ENCODE data around the gene ITGB5.

Gene ITGB5

GRCh38 chr3:124846189-124846588, 41.0 kb downstream of the ITGB5 start:
- no peak for DNase-seq
- TF ChIP-seq GATA1 (IDR thresholded peaks at IDR 0.05; ENCODE audit: low read depth, low read length): no peak
- TF ChIP-seq POLR2A (IDR thresholded peaks at IDR 0.05; ENCODE audit: low read length): no peak

- DNase-seq: no peak
- TF ChIP-seq POLR2A (IDR thresholded peaks at IDR 0.05; ENCODE audit: low read length): no peak
- TF ChIP-seq GATA1 (IDR thresholded peaks at IDR 0.05; ENCODE audit: low read depth, low read length): no peak
Observed at GRCh38 chr3:124845406-124845805, 41.8 kb downstream of the ITGB5 start.

DNA sequence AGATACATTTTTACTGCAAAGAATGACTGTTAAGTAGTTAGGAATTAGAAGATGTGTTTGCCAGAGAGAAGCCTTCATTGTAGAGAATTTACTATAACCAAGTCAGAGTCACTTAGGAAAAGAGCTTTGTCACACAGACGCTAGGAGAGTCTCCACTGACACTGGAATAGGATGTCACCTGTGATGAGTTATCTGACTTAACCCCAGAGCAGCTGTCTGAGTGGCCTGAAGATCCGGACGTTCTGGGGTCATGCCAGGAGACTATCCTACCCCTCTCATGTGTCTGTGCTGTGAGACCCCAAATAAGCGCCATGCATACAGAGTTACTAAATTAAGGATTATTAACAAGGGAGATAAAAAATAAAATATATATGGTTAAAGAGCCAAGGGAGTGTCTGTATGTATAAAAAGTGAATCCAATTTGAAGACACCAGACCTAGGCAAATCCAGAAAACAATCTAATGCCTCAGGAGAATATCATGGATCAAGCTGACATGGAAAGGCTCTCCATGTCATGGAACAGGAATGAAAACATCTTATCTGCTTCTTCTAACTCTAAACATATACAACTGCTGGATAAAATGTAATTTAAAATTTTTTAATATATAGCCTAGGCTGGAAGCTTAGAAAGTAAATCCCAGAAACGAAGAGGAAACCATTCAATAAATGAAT, 43.5 kb downstream of the ITGB5 start:
- TF ChIP-seq GATA1 (IDR thresholded peaks at IDR 0.05; ENCODE audit: low read depth, low read length): no peak
- TF ChIP-seq POLR2A (IDR thresholded peaks at IDR 0.05; ENCODE audit: low read length): no peak

DNA sequence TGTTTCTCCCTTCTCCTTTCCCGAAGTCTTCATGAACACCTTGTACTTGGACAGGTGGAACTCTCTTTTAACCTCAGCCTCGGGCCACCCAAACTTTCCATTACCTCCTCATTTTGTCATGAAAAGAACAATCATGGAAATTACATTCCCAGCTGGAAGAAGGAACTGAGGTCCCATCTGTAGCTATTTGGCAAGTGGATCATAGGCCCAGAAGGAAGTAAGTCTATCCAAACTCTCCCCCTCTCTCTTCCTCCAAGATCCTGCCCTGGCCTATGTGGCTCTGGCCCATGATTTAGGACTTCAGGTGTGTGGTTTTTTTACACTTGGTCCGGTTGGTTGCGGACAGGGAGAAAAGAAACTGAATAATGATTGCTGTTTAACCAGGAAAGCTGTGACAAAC, 44.1 kb downstream of the ITGB5 start:
- DNase-seq: no peak
- TF ChIP-seq GATA1 (IDR thresholded peaks at IDR 0.05; ENCODE audit: low read depth, low read length): no peak
- no peak for TF ChIP-seq POLR2A (IDR thresholded peaks at IDR 0.05; ENCODE audit: low read length)

More for the DNA sequence above, 43.5 kb downstream of the ITGB5 start:
- DNase-seq: no peak

DNA sequence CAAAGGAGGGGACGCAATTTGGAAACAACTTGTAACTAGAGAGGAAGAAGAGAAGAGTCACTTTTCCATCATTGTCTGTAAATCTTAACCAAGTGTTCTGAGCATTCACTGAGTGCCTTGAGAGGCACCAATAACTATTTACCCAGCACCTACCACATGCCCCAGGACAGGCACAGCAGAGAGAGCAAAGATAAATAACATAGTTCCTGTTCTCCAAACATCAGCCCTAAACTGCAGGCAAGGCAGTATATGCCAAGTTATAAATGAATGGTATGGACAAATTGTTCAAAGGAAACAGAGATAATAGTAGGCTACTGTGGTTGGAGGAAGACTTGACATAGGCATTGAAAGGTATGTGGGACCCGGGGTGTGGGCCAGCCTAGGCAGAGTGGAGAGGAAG, 45.6 kb downstream of the ITGB5 start:
- TF ChIP-seq POLR2A (IDR thresholded peaks at IDR 0.05; ENCODE audit: low read length) (no peak), GATA1 (IDR thresholded peaks at IDR 0.05; ENCODE audit: low read depth, low read length) (no peak)
- no peak for DNase-seq

DNA sequence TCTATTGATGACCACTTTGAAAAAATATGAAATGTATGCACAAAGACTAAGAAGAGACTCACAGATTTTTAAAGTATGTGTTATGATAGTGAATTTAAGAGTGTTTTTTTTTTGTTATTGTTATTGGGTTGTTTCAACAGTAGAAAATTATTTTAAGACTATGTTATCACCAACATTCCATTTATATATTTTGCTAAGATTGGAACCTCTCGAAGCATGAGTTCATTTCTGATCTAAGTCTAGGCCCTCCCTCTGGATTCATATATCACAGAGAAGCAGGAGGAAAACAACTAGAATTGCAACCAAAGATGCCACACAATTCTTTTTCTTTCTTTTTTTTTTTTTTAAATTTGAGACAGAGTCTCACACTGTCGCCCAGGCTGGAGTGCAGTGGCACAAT, 46.8 kb downstream of the ITGB5 start:
- TF ChIP-seq GATA1 (IDR thresholded peaks at IDR 0.05; ENCODE audit: low read depth, low read length) (no peak), POLR2A (IDR thresholded peaks at IDR 0.05; ENCODE audit: low read length) (no peak)
- DNase-seq: no peak

GRCh38 chr3:124839896-124840295, 47.3 kb downstream of the ITGB5 start:
- TF ChIP-seq POLR2A (IDR thresholded peaks at IDR 0.05; ENCODE audit: low read length) (no peak), GATA1 (IDR thresholded peaks at IDR 0.05; ENCODE audit: low read depth, low read length) (no peak)
- DNase-seq: no peak

DNA sequence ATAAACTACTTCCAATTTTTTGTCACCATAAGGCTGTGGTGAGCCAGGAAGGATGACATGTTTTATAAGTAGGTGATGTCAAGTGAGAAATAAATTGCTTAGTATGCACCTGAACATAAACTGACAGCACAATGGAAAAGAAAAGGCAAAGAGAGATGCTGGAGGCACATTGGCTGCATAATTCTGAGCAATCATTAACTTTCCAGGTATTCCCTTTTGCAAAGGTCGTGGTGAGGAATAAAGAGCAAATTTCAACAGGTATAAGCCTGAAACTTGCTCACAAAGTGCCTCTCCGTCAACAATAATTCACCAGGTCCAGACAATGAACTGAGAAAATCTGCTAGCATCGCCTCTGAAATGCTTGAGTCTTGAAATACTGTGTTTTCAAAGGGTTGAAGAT, 48.2 kb downstream of the ITGB5 start:
- TF ChIP-seq POLR2A (IDR thresholded peaks at IDR 0.05; ENCODE audit: low read length) (no peak), GATA1 (IDR thresholded peaks at IDR 0.05; ENCODE audit: low read depth, low read length) (no peak)

GRCh38 chr3:124837730-124838186, 49.4 kb downstream of the ITGB5 start:
- TF ChIP-seq GATA1 (IDR thresholded peaks at IDR 0.05; ENCODE audit: low read depth, low read length): no peak
- TF ChIP-seq POLR2A (IDR thresholded peaks at IDR 0.05; ENCODE audit: low read length): no peak
- peak in 1 of 2 experiments; percentile 14 for DNase-seq

More for the DNA sequence above, 48.2 kb downstream of the ITGB5 start:
- no peak for DNase-seq

DNA sequence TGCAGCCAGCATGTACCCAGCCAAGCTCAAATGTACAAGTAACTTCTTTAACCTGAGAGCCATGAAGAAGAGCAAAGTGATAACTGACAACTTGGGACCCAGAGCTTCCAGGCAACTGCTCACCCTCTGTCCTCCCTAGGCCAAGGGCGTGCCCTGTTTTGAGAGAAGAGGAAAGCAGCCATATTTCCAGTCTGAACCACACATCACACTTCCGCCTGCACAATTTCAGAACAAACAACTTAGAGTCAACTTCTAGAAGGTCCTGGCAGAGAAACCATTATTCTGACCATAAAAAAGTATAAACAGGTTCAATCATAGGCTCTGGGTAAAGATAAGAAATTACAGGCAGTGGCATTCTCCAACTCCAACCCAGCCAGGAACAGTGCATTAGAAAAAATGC, 50.1 kb downstream of the ITGB5 start:
- TF ChIP-seq POLR2A (IDR thresholded peaks at IDR 0.05; ENCODE audit: low read length) (no peak), GATA1 (IDR thresholded peaks at IDR 0.05; ENCODE audit: low read depth, low read length) (no peak)

DNA sequence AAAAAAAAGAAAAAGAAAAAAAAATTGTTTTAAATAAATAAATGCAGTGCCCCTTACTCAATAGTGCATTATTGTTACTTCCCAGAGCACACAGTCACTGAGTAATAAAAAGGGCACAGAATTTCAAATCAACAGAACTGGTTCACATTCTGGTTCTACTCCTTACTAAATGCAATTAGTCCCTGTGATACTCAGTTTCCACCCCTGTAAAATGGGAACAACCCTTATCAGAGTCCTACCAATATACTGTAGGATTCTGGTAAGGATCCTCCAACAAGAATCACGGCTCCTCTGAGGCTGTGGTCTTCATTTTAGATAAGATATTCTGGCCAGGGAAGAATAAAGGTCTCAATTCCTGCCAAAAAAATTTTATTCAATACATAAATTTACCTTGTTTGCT, 50.7 kb downstream of the ITGB5 start:
- DNase-seq: no peak
- no peak for TF ChIP-seq POLR2A (IDR thresholded peaks at IDR 0.05; ENCODE audit: low read length)
- TF ChIP-seq GATA1 (IDR thresholded peaks at IDR 0.05; ENCODE audit: low read depth, low read length): no peak

More for the DNA sequence above, 50.1 kb downstream of the ITGB5 start:
- DNase-seq: no peak

GRCh38 chr3:124834723-124835718, 52.1 kb downstream of the ITGB5 start:
- peak; percentile 57 to 62 for DNase-seq

GRCh38 chr3:124833710-124834332, 53.3 kb downstream of the ITGB5 start:
- no peak for TF ChIP-seq POLR2A (IDR thresholded peaks at IDR 0.05; ENCODE audit: low read length)
- TF ChIP-seq GATA1 (IDR thresholded peaks at IDR 0.05; ENCODE audit: low read depth, low read length): no peak
- DNase-seq: no peak

More at GRCh38 chr3:124834723-124835718, 52.1 kb downstream of the ITGB5 start:
- no peak for TF ChIP-seq GATA1 (IDR thresholded peaks at IDR 0.05; ENCODE audit: low read depth, low read length)
- no peak for TF ChIP-seq POLR2A (IDR thresholded peaks at IDR 0.05; ENCODE audit: low read length)
